Measurements from ENCODE around the gene GCNA. TPM values are rescaled to one million over a fixed set of nuclear protein-coding genes. Genes with fewer than 3 reads are reported as not detected.
"Not testable (repeated sequence)": the region's sequence is repeated elsewhere in the genome, so short reads cannot be mapped to it uniquely, and the experiment has no call there.

Gene GCNA
- total RNA-seq, 2 experiments from 2014 or later: 2.7 to 3.5 TPM

DNA sequence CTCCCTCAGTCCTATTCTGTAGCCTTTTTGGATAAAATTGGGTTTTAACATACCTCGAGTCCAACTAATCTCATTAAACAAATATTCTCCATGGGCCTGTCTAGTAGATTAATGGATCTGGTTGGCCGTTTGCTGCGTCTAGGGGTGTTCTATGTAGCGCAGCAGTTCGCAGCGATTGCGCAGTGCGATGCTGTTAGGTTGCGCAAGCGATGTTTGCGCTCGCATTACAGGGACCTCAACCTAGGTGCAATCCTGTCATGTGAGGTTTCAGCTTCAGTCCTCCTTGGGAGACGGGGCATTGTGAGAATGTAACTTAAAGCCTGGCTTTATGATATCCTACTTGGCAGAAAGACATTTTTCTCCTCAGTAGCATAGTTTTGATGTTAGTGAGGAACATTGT, 31.4 kb upstream of the GCNA start:
- CTCF ChIA-PET: no interaction called here
- POLR2A ChIA-PET: no interaction called here

GRCh38 chrX:71547339-71547738, 30.9 kb upstream of the GCNA start:
- CTCF ChIA-PET: no interaction called here
- POLR2A ChIA-PET: no interaction called here

DNA sequence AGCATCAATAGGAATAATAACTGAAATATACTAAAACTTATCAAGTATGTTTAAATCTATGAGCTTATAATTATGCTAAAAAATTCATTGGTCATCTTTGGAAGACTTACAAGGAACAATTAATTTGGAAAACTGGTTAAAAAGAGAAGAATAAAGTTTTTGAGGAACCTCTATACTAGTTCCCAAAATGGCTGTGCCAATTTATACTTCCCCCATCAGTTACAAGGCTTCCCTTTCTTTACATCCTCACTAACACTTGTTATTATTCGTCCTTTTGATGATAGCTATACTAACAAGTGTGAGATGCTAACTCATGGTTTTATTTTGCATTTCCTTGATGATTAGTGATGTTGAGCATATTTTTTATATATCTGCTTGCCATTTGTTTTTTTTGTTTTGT, 28.3 kb upstream of the GCNA start:
- ChIA-PET CTCF (no interaction called here), POLR2A (interaction anchor here (1.0 to 1.6 kb wide), 3 partner anchors 8 to 34 kb away, joined by 3 to 4 read pairs (median 4); no protein-coding TSS in a partner anchor)

- ChIA-PET POLR2A (interaction anchor here (1.2 to 1.6 kb wide), 2 partner anchors 9 to 16 kb away, joined by 4 read pairs; no protein-coding TSS in a partner anchor), CTCF (interaction anchor here (0.8 kb wide), 1 partner anchor 102 kb away, joined by 3 read pairs; no protein-coding TSS in a partner anchor)
Measured at GRCh38 chrX:71550578-71550977, 27.7 kb upstream of the GCNA start.

DNA sequence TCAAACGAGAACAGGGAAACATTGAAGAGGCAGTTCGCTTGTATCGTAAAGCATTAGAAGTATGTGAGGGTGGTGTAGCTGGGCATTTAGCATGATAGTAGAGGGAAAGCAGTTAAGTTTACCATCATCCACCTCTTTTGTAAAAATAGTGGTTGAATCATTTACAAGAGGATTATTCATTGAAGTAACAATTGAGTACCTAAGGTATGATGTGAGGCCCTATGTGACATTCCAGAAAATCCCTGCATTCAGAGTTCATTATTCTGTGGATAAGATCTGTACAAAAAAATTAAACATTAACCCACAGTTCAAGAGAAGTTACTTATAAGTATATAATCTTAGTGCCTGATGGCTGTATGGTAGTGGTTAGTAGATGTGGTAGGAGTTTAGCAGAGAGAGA, 22.2 kb upstream of the GCNA start:
- POLR2A ChIA-PET: no interaction called here
- CTCF ChIA-PET: no interaction called here

- ChIA-PET CTCF (no interaction called here), POLR2A (no interaction called here)
Measured at GRCh38 chrX:71558920-71559319, 19.3 kb upstream of the GCNA start.

GRCh38 chrX:71559773-71560172, 18.5 kb upstream of the GCNA start:
- CTCF ChIA-PET, POLR2A ChIA-PET: not testable (repeated sequence)

DNA sequence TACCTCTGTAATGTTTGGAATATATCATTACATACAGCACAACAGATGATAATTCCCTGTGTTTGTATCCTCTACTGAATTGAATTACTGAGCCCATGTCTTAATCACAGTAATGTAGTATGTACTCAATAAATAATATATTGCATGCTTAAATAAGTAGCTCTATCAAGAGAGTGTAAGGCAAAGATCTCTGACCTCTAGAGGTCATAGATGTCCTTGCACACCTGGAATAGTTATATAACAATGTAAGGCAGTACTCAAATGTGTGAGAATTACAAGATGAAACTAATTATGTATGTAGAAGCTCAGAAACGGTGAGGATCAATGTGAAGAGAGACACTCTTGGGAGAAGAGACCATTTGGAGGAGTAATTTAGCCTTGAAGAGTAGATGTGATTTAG, 14.3 kb upstream of the GCNA start:
- CTCF ChIA-PET: interaction anchor here (1.7 kb wide), 1 partner anchor 88 kb away, joined by 4 read pairs; no protein-coding TSS in a partner anchor
- POLR2A ChIA-PET: no interaction called here

- ChIA-PET POLR2A (no interaction called here), CTCF (interaction anchor here (0.6 kb wide), 1 partner anchor 57 kb away, joined by 4 read pairs; no protein-coding TSS in a partner anchor)
Measured at GRCh38 chrX:71565474-71566041, 12.7 kb upstream of the GCNA start.

DNA sequence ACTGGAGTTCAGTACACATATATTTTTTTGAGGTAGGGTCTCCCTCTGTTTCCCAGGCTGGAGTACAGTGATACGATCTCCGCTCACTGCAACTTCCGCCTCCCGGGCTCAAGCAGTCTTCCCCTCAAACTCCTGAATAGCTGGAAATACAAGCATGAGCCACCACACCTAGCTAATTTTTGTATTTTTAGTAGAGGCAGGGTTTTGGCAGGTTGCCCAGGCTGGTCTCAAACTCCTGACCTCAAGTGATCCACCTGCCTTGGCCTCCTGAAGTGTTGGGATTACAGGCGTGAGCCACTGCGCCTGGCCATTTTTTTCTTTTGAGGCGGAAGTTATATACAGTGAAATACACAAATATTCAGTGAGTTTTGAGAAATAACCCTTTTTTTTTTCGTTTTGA, 6.8 kb upstream of the GCNA start:
- CTCF ChIA-PET, POLR2A ChIA-PET: not testable (repeated sequence)

- ChIA-PET CTCF (interaction anchor here (1.2 kb wide), 1 partner anchor 79 kb away, joined by 5 read pairs; no protein-coding TSS in a partner anchor), POLR2A (no interaction called here)
Measured at GRCh38 chrX:71573590-71573989, 4.6 kb upstream of the GCNA start.

DNA sequence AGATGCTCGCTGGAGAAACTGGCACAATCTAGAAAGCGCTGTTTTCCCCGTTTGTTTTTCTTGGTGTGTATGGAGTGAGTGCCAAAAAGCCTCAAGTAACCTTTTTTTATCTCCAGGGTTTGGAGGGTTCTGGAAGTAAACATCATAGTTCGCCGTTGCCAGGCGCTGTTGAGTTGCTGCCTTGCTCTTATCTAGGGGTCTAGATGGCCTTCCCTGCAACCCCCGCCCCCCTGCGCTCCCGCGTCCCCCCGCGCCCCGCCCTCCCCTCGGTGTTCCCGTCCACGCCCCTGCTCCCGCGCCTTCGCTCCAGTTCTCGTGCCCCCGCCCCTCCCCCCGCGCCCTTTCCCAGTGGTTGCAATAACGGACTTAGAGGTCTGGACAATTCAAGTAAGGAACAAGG, 555 bp upstream of the GCNA start:
- POLR2A ChIA-PET: no interaction called here
- CTCF ChIA-PET: no interaction called here

DNA sequence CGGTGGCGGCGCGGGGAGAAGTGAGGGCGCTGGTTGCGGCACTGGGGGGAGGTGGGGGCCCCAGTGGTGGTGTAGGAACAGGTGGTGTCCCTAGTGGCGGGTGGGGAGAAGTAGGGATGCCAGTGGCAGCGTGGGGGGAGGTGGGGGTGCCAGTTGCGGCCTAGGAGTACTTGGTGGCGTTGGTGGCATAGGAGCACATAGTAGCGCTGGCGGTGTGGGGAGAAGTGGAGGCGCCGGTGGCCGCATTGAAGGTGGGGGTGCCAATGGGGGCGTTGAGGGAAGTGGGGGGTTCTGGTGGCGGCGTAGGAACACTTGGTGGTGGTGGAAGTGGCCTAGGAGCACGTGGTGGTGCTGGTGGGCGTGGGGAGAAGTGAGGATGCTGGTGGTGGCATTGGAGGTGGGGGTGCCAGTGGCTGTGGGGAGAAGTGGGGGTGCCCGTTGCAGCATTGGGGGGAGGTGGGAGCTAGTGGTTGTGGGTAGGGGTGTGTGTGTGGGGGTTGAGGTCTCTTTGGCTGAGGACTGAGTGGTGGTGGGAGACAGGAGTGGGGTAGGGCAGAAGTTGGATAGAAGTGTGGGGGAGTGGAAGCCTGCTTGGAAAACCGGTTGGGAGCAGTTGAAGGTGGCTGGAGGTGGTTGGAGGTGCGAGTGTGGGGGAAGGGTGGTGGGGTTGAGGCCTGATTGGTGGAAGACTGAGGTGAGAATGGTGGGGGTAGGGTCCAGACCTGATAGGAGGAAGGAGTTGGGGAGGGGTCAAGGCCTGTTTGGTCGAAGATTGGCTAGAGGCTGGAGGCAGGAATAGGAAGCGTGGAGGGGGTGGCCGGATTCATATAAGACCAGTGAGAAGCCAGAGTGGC, 1.1 kb downstream of the GCNA start:
- CTCF ChIA-PET: no interaction called here
- POLR2A ChIA-PET: no interaction called here

GRCh38 chrX:71579990-71580380, 1.7 kb downstream of the GCNA start:
- ChIA-PET POLR2A (no interaction called here), CTCF (no interaction called here)

GRCh38 chrX:71581210-71581609, 3.0 kb downstream of the GCNA start:
- ChIA-PET CTCF (interaction anchor here (0.6 kb wide), 1 partner anchor 205 kb away, joined by 3 read pairs; no protein-coding TSS in a partner anchor), POLR2A (no interaction called here)

GRCh38 chrX:71586929-71587328, 8.7 kb downstream of the GCNA start:
- CTCF ChIA-PET: interaction anchor here (0.9 kb wide), 1 partner anchor 190 kb away, joined by 6 read pairs; no protein-coding TSS in a partner anchor
- POLR2A ChIA-PET: no interaction called here

DNA sequence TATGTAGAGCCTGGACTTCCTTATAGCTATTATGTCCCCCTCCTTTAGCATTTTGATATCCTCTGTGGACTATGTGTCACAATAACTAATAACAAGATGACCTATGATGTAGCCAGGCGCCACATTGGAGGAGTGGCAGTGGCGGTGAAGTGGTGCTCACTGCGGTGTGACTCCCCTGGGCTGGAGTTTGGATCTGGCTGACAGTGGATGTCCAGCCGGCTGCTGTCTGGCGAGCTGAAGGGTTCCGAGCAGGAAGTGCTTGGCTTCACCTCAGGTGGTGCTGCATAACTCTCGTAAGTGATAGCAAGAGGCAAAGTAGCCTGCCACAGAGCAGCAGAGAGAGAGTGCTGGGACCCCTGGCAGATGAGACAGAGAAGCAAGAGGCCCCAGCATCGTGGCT, 15.0 kb downstream of the GCNA start:
- POLR2A ChIA-PET, CTCF ChIA-PET: not testable (repeated sequence)

GRCh38 chrX:71599965-71600364, 21.7 kb downstream of the GCNA start:
- ChIA-PET CTCF (no interaction called here), POLR2A (no interaction called here)

DNA sequence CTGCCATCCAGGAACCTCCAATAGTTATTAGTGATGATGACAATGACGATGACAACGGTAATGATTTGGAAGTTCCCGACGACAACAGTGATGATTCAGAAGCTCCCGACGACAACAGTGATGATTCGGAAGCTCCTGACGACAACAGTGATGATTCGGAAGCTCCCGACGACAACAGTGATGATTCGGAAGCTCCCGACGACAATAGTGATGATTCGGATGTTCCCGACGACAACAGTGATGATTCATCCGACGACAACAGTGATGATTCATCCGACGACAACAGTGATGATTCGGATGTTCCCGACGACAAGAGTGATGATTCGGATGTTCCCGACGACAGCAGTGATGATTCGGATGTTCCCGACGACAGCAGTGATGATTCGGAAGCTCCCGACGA, 25.4 kb downstream of the GCNA start:
- POLR2A ChIA-PET: no interaction called here
- CTCF ChIA-PET: no interaction called here

DNA sequence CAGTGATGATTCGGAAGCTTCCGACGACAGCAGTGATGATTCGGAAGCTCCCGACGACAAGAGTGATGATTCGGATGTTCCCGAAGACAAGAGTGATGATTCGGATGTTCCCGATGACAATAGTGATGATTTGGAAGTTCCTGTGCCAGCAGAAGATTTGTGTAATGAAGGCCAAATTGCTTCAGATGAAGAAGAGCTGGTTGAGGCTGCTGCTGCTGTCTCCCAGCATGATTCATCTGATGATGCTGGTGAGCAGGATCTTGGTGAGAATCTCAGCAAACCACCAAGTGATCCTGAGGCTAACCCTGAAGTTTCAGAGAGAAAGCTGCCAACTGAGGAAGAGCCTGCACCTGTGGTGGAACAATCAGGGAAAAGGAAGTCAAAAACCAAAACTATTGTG, 25.9 kb downstream of the GCNA start:
- POLR2A ChIA-PET: no interaction called here
- CTCF ChIA-PET: no interaction called here

GRCh38 chrX:71604796-71605568, 26.7 kb downstream of the GCNA start:
- ChIA-PET CTCF (no interaction called here), POLR2A (no interaction called here)
